SHP77 treated with DMSO at 0.1 percent for 48 hours (cell line): Measurements from ENCODE around the gene DNAH6.
"Not testable (repeated sequence)": the region's sequence is repeated elsewhere in the genome, so short reads cannot be mapped to it uniquely, and the experiment has no call there.

Experiments used
- DNase-seq: peaks from one replicate; lab custom pipeline; 2025; lab: John Stamatoyannopoulos, UW

Gene DNAH6

DNA sequence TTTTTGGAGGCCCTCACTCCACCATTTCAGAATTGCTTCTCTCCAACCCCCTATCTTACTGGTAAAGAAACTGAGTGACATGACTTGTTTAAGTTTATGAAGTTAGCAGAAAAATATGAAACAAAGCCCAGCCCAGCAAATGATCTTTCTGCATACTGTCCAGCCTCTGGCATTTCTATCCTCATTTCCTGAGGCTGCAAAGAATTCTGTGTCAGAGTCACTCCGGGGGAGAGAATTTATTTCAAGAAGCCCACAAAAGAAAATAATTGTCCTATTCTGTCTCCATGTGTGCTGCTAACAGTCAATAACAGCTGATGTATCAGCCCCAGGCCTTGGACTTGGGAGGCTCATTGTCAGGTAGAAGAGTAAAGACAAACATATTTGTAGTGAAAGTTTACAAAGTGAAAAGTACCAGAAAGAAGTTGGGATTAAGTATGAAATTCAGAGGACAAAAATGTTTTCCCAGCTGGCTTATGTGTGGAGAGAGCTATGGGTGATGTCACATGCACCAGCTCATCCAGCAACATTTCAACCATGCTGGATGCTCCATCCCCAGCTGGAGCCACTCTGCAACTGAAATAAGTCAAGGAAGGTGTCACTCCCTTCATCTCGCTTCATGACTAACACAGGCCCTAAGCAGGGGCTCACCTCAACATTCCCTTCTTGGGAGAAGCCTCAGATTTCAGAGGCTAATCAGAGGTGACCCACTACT lies 322.3 kb downstream of the DNAH6 start:
- DNase-seq = no peak

DNA sequence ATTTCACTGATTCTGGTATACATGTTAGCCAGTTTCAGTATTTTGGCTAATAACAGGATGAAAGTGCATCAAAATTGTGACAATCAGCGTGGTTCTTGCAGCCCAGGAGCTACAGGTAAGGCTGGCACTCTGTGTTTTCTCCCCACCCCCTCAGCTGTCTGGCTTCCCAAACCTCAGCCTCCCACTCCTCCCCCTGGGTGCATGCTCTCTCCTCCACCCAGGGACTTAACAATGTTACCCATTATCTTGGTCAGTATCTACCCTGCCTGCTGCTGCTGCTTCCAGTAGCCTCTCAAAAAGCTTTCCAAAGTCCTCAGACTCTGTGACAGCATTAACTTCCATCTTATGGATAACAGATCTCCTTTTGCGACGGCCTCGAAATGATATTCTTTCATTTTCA lies 323.6 kb downstream of the DNAH6 start:
- no peak for DNase-seq

DNA sequence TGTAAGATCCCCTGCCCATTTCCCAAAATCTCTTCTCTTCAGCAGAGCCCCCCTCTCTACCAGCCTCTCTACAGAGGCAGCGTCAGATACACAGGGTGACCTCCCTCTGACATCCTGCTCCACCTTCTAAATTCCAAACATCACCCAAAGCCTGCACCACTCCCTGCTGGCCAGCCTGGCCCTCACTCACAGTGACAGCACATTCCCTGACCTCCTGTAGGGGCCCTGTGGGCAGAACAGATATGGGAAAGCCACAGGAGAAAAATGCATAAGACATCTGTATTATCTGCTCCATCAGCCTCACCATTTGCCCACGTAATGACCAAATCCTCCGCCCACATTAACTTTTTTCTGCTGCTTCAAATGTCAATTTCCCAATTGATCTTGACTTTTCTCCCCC lies 324.0 kb downstream of the DNAH6 start:
- no peak for DNase-seq

- DNase-seq = no peak
Measured at GRCh38 chr2:84841577-84841976, 325.3 kb downstream of the DNAH6 start.

DNA sequence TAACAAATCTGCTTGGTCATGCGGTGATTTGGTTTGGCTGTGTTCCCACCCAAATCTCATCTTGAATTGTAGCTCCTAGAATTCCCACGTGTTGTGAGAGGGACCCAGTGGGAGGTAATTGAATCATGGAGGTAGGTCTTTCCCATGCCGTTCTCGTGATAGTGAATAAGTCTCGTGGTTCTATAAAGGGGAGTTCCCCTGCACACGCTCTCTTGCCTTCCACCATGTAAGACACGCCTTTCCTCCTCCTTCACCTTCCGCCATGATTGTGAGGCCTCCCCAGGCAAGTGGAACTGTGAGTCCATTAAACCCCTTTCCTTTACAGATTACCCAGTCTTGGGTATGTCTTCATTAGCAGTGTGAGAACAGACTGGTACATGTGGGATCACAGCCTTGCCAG lies 327.8 kb downstream of the DNAH6 start:
- DNase-seq = no peak

DNA sequence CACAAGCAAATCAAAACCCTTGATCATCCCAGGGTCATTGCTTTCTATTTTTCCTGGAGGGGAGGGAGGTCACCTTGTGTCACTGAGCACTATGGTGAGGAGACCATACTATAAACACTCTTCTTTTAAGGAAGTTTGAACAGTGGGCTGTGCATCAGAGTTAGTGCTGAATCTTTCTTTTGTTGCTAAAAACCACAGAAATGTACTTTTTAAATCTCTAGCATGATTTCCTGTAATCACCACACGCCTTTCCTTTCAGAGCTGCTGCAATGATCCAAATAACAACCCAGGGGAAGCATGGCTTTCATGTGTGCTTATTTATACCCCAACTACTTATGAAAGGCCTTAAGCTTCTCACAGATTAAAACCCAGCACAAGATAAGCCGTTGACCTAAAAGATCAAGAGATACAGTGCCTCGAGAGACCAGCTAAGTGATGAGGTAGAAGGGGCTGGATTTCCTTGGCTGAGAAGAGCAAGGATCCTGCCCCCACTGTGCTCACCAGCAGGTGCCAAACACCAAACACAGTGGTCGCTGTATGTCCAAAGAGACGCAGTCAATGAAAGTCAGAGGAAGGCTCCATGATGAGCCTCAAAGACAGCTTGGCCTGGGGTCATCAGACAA lies 329.9 kb downstream of the DNAH6 start:
- DNase-seq = no peak

GRCh38 chr2:84846741-84847142 lies 330.4 kb downstream of the DNAH6 start:
- no peak for DNase-seq

- DNase-seq = no peak
Measured at GRCh38 chr2:84847326-84848050, 331.2 kb downstream of the DNAH6 start.

DNA sequence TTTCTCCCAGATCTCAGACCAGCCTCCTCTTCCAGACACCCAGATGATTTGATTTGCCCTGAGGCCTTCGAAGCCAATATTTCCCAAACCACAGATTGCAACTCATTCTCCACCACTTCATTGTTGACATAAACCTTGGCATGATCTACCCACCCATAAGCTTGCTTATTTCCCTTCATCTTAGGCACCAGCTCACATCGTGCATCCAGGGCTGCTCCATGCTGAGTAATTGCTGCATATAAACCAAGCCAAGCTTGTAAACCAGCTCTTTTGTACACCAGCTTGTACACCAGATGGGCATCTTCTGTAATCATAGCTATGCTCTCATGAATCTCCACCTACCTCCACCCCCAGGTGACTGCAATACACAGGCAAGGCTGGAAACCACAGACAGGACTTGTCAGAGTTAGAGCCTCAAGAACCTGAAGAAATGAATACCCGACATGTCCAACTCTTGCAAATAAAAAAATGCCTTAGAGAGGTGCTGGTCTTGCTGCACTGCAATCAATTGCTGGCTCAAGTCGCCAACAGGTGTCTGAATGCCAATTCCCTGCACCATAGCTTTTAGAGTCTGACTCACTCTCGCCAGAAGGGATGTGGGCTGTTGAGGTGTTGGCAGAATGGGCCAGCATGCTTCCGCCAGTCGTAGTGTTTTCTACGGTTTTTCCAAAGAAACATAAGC lies 333.1 kb downstream of the DNAH6 start:
- DNase-seq = no peak

DNA sequence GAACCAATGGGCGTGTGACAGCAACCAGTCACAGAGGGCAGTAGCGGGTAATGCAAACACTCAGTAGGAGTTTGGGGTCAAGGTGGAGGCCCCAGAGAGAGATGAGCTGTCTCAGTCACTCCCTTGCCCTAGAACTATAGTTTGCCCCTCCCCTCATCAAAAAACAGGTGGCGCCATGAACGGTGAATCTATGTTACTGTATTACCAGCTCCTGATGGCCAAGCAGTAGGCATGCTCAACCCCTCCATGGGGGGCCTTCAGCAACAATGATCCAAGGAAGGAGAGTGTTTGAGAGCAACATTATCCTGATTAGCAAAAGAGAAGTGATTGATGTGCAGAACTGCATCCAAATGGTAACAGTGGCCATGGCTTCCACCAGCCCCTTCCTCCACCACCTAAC lies 334.2 kb downstream of the DNAH6 start:
- no peak for DNase-seq

DNA sequence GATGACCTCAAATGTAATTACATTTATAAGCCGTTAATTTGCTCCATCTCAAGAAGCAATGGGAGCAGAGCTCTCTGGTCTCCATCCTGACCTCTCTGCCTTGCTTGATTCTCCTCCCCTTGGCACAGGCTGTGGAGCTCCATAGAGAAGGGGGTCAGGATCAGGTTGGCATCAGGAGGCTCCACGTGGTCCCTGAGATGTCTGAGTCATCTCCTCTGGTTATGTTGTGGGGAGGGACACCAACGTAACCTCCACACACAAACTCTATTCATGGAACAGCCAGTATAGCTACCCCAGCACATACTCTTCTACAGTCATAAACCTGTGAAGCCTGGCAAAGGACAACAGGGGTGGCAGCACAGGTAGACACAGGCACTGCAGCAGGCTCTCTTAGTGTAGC lies 335.6 kb downstream of the DNAH6 start:
- DNase-seq = no peak

GRCh38 chr2:84854850-84855249 lies 338.6 kb downstream of the DNAH6 start:
- DNase-seq = no peak

- DNase-seq = no peak
Measured at GRCh38 chr2:84855731-84856130, 339.4 kb downstream of the DNAH6 start.

DNA sequence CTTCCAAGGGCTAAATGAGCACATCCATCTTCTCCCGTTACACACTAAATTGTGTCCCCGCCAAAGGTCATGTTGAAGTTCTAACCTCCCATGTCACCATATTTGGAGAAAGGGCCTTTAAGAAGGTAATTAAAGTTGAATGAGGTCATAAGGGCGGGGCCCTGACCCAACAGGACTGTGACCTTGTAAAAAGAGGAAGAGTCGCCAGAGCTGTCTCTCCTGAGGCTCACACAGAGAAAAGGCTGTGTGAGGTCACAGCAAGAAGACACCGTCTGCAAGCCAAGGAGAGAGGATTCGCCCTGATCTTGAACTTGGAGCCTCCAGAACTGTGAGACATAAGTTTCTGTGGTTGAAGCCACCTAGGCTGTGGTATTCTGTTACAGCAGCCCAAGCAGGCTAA lies 340.5 kb downstream of the DNAH6 start:
- DNase-seq = no peak

DNA sequence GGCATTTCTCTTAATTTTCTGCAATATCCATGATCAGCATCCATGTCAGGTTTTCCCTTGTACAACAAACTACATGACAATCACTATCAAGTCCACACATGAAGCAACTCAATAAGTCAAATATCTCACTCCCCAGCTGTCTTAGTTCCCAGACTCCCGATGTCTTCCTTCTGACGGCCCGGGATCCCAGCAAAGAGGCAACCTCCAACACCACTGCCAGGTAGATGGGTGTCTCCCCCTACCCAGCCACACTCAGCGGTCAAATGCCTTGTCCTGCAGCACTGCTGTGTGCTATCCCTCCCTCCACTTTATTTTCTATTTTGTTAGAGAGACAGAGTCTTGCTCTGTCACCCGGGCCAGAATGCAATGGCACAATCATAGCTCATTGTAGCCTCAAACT lies 341.3 kb downstream of the DNAH6 start:
- DNase-seq = no peak

DNA sequence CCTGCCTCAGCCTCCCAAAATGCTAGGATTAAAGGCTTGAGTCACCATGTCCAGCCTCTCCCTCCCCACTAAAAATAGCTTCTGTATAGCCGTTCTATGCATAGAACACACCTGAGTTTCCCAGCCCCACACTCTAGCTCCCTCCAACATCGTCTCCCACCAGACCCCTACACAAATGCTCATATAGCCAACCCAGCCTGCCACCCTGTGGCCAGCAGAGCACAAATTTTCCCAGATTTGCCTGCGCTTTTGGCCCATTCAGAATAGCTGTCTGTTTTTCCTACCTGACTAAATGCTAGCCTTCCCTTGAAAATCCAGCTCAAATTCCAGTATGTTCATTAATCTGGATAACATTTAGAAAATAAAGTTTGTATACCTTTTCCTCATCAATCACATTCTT lies 341.8 kb downstream of the DNAH6 start:
- DNase-seq = no peak

DNA sequence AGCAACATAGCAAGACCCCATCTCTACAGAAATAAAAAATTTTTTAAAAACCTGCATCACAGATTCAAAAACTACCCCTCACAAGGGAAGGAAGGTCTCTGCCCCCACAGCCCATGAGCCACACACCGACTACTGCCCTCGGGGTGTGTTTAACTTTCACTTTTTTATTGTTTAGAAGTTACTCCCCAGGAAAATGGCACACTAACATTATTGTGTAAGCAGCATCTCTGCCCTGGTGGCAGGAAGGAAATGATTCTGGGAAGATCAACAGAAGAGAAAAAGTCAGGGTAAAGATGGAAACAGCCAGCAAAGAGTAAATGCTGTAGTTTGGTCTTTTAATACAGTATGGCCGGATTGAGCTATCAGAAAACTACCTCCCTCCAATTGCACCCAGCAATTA lies 342.6 kb downstream of the DNAH6 start:
- no peak for DNase-seq

DNA sequence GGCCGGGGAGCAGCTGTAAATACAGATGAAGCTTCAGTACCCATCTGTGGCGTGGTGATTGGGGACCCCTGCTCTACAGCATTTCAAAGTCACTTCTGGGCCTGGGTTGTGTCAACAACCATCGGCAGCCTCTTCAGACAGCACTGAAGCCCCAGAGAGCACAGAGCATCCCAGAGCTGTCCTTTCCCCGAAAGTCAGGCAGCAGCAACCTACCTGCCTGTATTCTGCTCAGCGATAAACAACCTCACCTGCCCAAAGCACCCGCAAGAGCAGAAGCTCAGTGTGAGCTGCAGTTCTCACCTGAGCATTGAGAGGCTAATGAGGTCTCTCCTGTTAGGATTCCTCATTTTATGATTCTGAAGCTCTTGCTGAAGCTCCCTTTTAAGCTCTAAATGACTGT lies 345.2 kb downstream of the DNAH6 start:
- DNase-seq = no peak

- no peak for DNase-seq
Measured at GRCh38 chr2:84862006-84862405, 345.7 kb downstream of the DNAH6 start.

DNA sequence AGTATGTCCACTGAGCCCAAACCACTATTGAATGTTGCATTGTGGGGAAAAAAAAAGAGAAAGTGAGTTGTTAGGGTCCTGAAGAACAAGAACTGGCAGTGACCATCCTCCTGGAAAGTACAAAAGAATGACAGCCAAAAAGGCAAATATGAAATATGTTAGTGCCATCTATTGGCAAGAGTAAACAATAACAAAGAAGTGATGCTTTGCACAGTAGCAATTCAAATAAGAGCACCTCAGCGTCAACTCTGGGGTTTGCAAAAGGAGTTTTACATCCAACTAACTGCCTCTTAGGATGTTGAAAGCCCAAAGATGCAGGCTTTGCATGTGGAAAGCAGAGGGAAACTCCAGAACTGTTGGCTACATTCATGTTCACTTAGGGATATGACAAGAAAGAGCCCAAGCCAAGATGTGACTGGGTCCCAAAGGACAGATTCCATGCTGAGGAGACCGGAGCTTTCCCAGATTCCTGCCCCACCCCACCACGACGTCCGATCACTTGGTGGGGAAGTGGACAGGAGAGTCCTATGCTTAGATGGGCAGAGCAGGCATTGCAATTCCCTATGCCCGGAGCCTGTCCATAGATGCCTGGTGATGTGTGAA lies 349.0 kb downstream of the DNAH6 start:
- no peak for DNase-seq

DNA sequence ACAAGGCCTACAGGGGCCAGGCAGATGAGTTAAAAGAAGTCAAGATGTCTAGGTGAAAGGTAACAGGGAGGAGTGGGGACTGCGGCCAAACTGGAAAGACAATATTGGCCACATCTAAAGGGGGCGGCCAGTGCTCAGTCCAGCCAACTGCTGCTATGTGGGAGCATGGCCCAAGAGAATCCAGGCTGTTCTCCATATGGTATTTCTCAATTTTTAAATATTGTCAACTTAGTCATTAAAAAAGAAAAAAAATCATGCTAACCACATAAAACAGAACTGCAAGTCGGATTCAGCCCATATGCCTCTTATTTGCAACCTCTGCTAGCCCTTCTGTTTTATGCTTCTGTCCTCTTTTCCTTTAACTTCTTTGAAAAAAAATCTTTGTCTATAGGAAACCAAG lies 349.8 kb downstream of the DNAH6 start:
- no peak for DNase-seq

DNA sequence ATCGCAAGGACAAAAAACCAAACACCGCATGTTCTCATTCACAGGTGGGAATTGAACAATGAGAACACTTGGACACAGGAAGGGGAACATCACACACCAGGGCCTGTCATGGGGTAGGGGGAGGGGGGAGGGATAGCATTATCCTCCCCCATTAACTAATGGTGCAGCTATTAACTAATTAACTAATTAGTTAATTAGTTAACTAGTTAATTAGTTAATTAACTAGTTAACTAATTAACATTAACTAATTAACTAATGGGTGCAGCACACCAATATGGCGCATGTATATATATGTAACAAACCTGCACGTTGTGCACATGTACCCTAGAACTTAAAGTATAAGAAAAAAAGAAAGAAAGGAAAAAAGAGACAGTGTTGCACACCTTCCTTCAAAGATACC lies 352.0 kb downstream of the DNAH6 start:
- DNase-seq = not testable (repeated sequence)
